ENCODE measurements around the gene TMEM161B. TPM values are rescaled to one million over a fixed set of nuclear protein-coding genes. Genes with fewer than 3 reads are reported as not detected.

The TMEM161B gene
- total RNA-seq, 4 donors from 2014 or later: 7.6 to 16.2 (median 10.1) TPM

- WGBS: 96% methylated on average over 2 of the region's 2 CpGs
- intact Hi-C loops (cut with DNase I): no loop called here
- TF ChIP-seq CTCF (IDR thresholded peaks at IDR 0.05): no peak
Measured at GRCh38 chr5:88263349-88263748, 5.3 kb downstream of the TMEM161B start.

GRCh38 chr5:88262116-88262515 lies 6.5 kb downstream of the TMEM161B start:
- Histone ChIP-seq H3K4me3 (no peak overlapping the region), H3K27ac (replicated peaks in 1 of 4) (no peak overlapping the region), H3K9me3 (no peaks in the 10 kb centered on the region), H3K4me1 (peaks cover 0 to 2% (median under 1%) of the 10 kb centered on the region in 4 donors), H3K36me3 (no peaks in the 10 kb centered on the region), H3K27me3 (no peaks in the 10 kb centered on the region)
- intact Hi-C loops (cut with DNase I): no loop called here
- TF ChIP-seq POLR2A (IDR thresholded peaks at IDR 0.05; ENCODE audit: low read depth): no peak
- TF ChIP-seq POLR2AphosphoS5 (IDR thresholded peaks at IDR 0.05): no peak
- TF ChIP-seq CTCF (IDR thresholded peaks at IDR 0.05): no peak
- DNase-seq (ENCODE audit: extremely low spot score): no peak

More at GRCh38 chr5:88263349-88263748, 5.3 kb downstream of the TMEM161B start:
- Histone ChIP-seq H3K9me3 (no peaks in the 10 kb centered on the region), H3K4me3 (no peak overlapping the region), H3K27me3 (no peaks in the 10 kb centered on the region), H3K27ac (replicated peaks in 1 of 4) (no peak overlapping the region), H3K4me1 (peaks cover 10 to 14% (median 12%) of the 10 kb centered on the region in 4 donors), H3K36me3 (no peaks in the 10 kb centered on the region)
- no peak for DNase-seq (ENCODE audit: extremely low spot score)

GRCh38 chr5:88258636-88259035 lies 10.0 kb downstream of the TMEM161B start:
- H3K36me3 ChIP-seq: no peaks in the 10 kb centered on the region
- H3K9me3 ChIP-seq: no peaks in the 10 kb centered on the region
- no peak overlapping the region for H3K4me3 ChIP-seq
- 92% methylated on average over 2 of the region's 2 CpGs for WGBS
- DNase-seq (ENCODE audit: extremely low spot score): no peak
- TF ChIP-seq POLR2A (IDR thresholded peaks at IDR 0.05; ENCODE audit: low read depth) (no peak), CTCF (IDR thresholded peaks at IDR 0.05) (no peak), EP300 (IDR thresholded peaks at IDR 0.05) (no peak), POLR2AphosphoS5 (IDR thresholded peaks at IDR 0.05) (no peak)
- H3K27ac ChIP-seq (replicated peaks in 1 of 4): no peak overlapping the region
- intact Hi-C loops (cut with DNase I): no loop called here
- H3K4me1 ChIP-seq: no peaks in the 10 kb centered on the region
- H3K27me3 ChIP-seq: no peaks in the 10 kb centered on the region

- Histone ChIP-seq H3K27me3 (no peaks in the 10 kb centered on the region), H3K4me3 (no peak overlapping the region), H3K27ac (replicated peaks in 1 of 4) (no peak overlapping the region), H3K9me3 (no peaks in the 10 kb centered on the region), H3K36me3 (no peaks in the 10 kb centered on the region), H3K4me1 (no peaks in the 10 kb centered on the region)
- TF ChIP-seq EP300 (IDR thresholded peaks at IDR 0.05) (no peak), POLR2A (IDR thresholded peaks at IDR 0.05; ENCODE audit: low read depth) (no peak), CTCF (IDR thresholded peaks at IDR 0.05) (no peak), POLR2AphosphoS5 (IDR thresholded peaks at IDR 0.05) (no peak)
- DNase-seq (ENCODE audit: extremely low spot score): no peak
- intact Hi-C loops (cut with DNase I): no loop called here
- 76% methylated on average over 4 of the region's 4 CpGs for WGBS
Measured at GRCh38 chr5:88256872-88257271, 11.8 kb downstream of the TMEM161B start.

- DNase-seq (ENCODE audit: extremely low spot score): no peak
- intact Hi-C loops (cut with DNase I): no loop called here
- H3K4me3 ChIP-seq: no peak overlapping the region
- TF ChIP-seq POLR2AphosphoS5 (IDR thresholded peaks at IDR 0.05) (no peak), POLR2A (IDR thresholded peaks at IDR 0.05; ENCODE audit: low read depth) (no peak), EP300 (IDR thresholded peaks at IDR 0.05) (no peak), CTCF (IDR thresholded peaks at IDR 0.05) (no peak)
- no peaks in the 10 kb centered on the region for H3K9me3 ChIP-seq
- H3K4me1 ChIP-seq: no peaks in the 10 kb centered on the region
- no peaks in the 10 kb centered on the region for H3K27me3 ChIP-seq
- H3K36me3 ChIP-seq: no peaks in the 10 kb centered on the region
- no peak overlapping the region for H3K27ac ChIP-seq (replicated peaks in 1 of 4)
Measured at GRCh38 chr5:88256037-88256436, 12.6 kb downstream of the TMEM161B start.
